A549 (cell line): ENCODE data around the gene ANKRD55. TPM values are rescaled to one million over a fixed set of nuclear protein-coding genes. Genes with fewer than 3 reads are reported as not detected.

ENCODE experiments used
- ATAC-seq, 2 experiments: fragments of 200-7000 bp in 1 of 2; fragments of >200 bp in 1 of 2; cut with Nextera tagmentation in 1 of 2; cut with Tn5 transposase in 1 of 2; 3 replicates each; pipeline versions ENCODE4 v1.8.0 to v1.9.1; 2018 to 2020; ENCODE audit warnings: mild to moderate bottlenecking in 1 of 2, moderate library complexity in 1 of 2
- CTCF ChIA-PET: fragments of 300-600 bp; sonication (Branson Sonifier 250); formaldehyde crosslinking; extraction: SDS; loops from one replicate; lab custom pipeline; 2021; ENCODE audit warnings: antibody characterized with exemption, inconsistent platforms; lab: Yijun Ruan, JAX
- POLR2A ChIA-PET: fragments of 350-600 bp; formaldehyde crosslinking; extraction: SDS; loops from one replicate; lab custom pipeline; 2021; ENCODE audit warnings: antibody characterized with exemption, inconsistent platforms; lab: Yijun Ruan, JAX
- DNase-seq, 2 experiments: peaks; one replicate each; pipeline versions ENCODE4 v3.0.0 to v3.0.0-alpha.2; 2011 to 2016; ENCODE audit warnings: low read depth in 1 of 2, low spot score in 1 of 2
- FAIRE-seq: peaks from 2 replicates; lab custom pipeline; 2011; peaks lifted over from hg19 to GRCh38; lab: Jason Lieb, UNC
- H3K27ac ChIP-seq, 2 experiments: fragments of >200 bp; sonication (Bioruptor Twin); formaldehyde crosslinking; 3 replicates each; pipeline ENCODE4 v1.5.1; 2016 to 2017
- H3K4me1 ChIP-seq: fragments of >200 bp; sonication (Bioruptor Twin); formaldehyde crosslinking; 3 replicates; pipeline ENCODE4 v1.6.1; 2016
- H3K4me2 ChIP-seq: fragments of >200 bp; sonication (Bioruptor Twin); formaldehyde crosslinking; 3 replicates; pipeline ENCODE4 v1.6.1; 2016
- H3K4me3 ChIP-seq: fragments of >200 bp; sonication (Bioruptor Twin); formaldehyde crosslinking; 3 replicates; pipeline ENCODE4 v1.5.1; 2016
- H3K9me3 ChIP-seq: fragments of >200 bp; sonication (Bioruptor Twin); formaldehyde crosslinking; 3 replicates; pipeline ENCODE4 v1.6.1; 2016
- BHLHE40 ChIP-seq: IDR thresholded peaks from 2 replicates; pipeline ENCODE4 v1.6.1; 2012; ENCODE audit warnings: low read depth, low read length, inconsistent platforms
- CBX2 ChIP-seq: fragments of 200-600 bp; sonication (generic); IDR thresholded peaks from 2 replicates; pipeline ENCODE4 v1.6.1; 2016; ENCODE audit warnings: low read depth, mild to moderate bottlenecking, borderline replicate concordance
- E2F6 ChIP-seq: IDR thresholded peaks from 2 replicates; pipeline ENCODE4 v1.6.1; 2012; ENCODE audit warnings: low read depth, borderline replicate concordance
- ELK1 ChIP-seq: fragments of 150-350 bp; IDR thresholded peaks from 2 replicates; pipeline ENCODE4 v1.6.1; 2014; ENCODE audit warnings: low read depth, mild to moderate bottlenecking, low read length
- FOSB ChIP-seq: fragments of 250-450 bp; sonication (Bioruptor Pico); IDR thresholded peaks from 2 replicates; pipeline ENCODE4 v1.5.0; 2020; ENCODE audit warnings: mild to moderate bottlenecking, moderate library complexity
- GATA3 ChIP-seq: IDR thresholded peaks from 2 replicates; pipeline ENCODE4 v1.6.1; 2012; ENCODE audit warnings: borderline replicate concordance
- HES2 ChIP-seq: fragments of >200 bp; sonication (Bioruptor Twin); formaldehyde crosslinking; IDR thresholded peaks from 2 replicates; pipeline ENCODE4 v1.6.1; 2016
- HEYL ChIP-seq: fragments of 250-450 bp; sonication (Bioruptor Pico); IDR thresholded peaks from 2 replicates; pipeline ENCODE4 v1.8.0; 2021; ENCODE audit warnings: mild to moderate bottlenecking, moderate library complexity
- HOXB5 ChIP-seq: fragments of 250-450 bp; sonication (Bioruptor Pico); IDR thresholded peaks from 2 replicates; pipeline ENCODE4 v1.5.0; 2020; ENCODE audit warnings: mild to moderate bottlenecking, moderate library complexity
- KDM5A ChIP-seq: fragments of 200-600 bp; sonication (generic); IDR thresholded peaks from 2 replicates; pipeline ENCODE4 v1.6.1; 2016; ENCODE audit warnings: antibody characterized with exemption, mild to moderate bottlenecking
- MAFK ChIP-seq: fragments of 450-650 bp; IDR thresholded peaks from 2 replicates; pipeline ENCODE4 v1.6.1; 2014; ENCODE audit not compliant: partially characterized antibody
- MAX ChIP-seq: IDR thresholded peaks from 2 replicates; pipeline ENCODE4 v1.6.1; 2012
- NPAS2 ChIP-seq: fragments of 250-450 bp; sonication (Bioruptor Pico); IDR thresholded peaks from 2 replicates; pipeline ENCODE4 v1.8.0; 2022; ENCODE audit warnings: mild to moderate bottlenecking, moderate library complexity, borderline replicate concordance
- NR3C1 ChIP-seq: fragments of >200 bp; sonication (Bioruptor Twin); formaldehyde crosslinking; IDR thresholded peaks from 3 replicates; pipeline ENCODE4 v1.6.1; 2017
- PBX3 ChIP-seq: IDR thresholded peaks from 2 replicates; pipeline ENCODE4 v1.6.1; 2012
- POLR2A ChIP-seq: IDR thresholded peaks from 2 replicates; pipeline ENCODE4 v1.6.1; 2012; ENCODE audit warnings: mild to moderate bottlenecking, low read length
- SREBF2 ChIP-seq: fragments of 450-650 bp; IDR thresholded peaks from 2 replicates; pipeline ENCODE4 v1.6.1; 2014; ENCODE audit warnings: mild to moderate bottlenecking, moderate library complexity
- TP53 ChIP-seq: fragments of 250-450 bp; sonication (Bioruptor Pico); IDR thresholded peaks from 2 replicates; pipeline ENCODE4 v1.5.0; 2021; ENCODE audit warnings: mild to moderate bottlenecking, moderate library complexity
- USF2 ChIP-seq: fragments of 450-650 bp; IDR thresholded peaks from 2 replicates; pipeline ENCODE4 v1.6.1; 2014; ENCODE audit warnings: antibody characterized with exemption
- WGBS: methylation state at CpG from one replicate; pipeline ENCODE4 v1.1.6; 2017; ENCODE audit errors: missing lambda C conversion rate; 5-methylcytosine and 5-hydroxymethylcytosine counted together
- polyA plus RNA-seq, 4 experiments: library from polyadenylated mRNA; depleted of rRNA in 3 of 4; stranded (reverse); fragments of >200 nt; fragmentation: RNase III in 1 of 4; extraction: RNeasy Plus Mini Kit Qiagen cat#74134 plus additional on column Dnase treatment in 1 of 4; gene quantifications; 2 replicates in 3 of 4; 3 replicates in 1 of 4; pipeline ENCODE4 v1.2.3, GENCODE V29; 2011 to 2017

ANKRD55 gene
- polyA plus RNA-seq, 2 of the 4 experiments (the other 2 are of a cell fraction): 0.10 to 0.30 TPM

- H3K27ac ChIP-seq: peak overlapping the region in 1 of 2 experiments; percentile 76; a peak in 2 of 6 replicates
- TF ChIP-seq CBX2 (no peak), HEYL (CRISPR knock-in tag) (no peak), E2F6 (no peak), NPAS2 (CRISPR knock-in tag) (no peak), NR3C1 (no peak), ELK1 (no peak), PBX3 (no peak), POLR2A (no peak), USF2 (no peak), FOSB (CRISPR knock-in tag) (no peak), MAFK (no peak)
- WGBS: 79% methylated on average over 7 of the region's 7 CpGs
- POLR2A ChIA-PET: no interaction called here
- no peak for DNase-seq
- no peak overlapping the region for H3K4me2 ChIP-seq
- CTCF ChIA-PET: interaction anchor here (1.0 to 1.8 kb wide), 2 partner anchors 8 to 33 kb away, joined by 3 to 10 read pairs; no protein-coding TSS in a partner anchor
- no peak overlapping the region for H3K4me3 ChIP-seq
- H3K9me3 ChIP-seq: no peaks in the 10 kb centered on the region
- FAIRE-seq: no peak
- no peak for ATAC-seq
- peaks cover 31% of the 10 kb centered on the region for H3K4me1 ChIP-seq
Observed at GRCh38 chr5:56278335-56278753, 45.2 kb upstream of the ANKRD55 start.

GRCh38 chr5:56277573-56277972, 44.4 kb upstream of the ANKRD55 start:
- H3K9me3 ChIP-seq: no peaks in the 10 kb centered on the region
- FAIRE-seq: no peak
- ChIA-PET POLR2A (no interaction called here), CTCF (interaction anchor here (0.7 to 1.6 kb wide), 4 partner anchors 13 to 624 kb away, joined by 3 to 11 read pairs (median 4); no protein-coding TSS in a partner anchor)
- no peak for DNase-seq
- no peak for TF ChIP-seq HOXB5 (CRISPR knock-in tag)
- no peak for TF ChIP-seq MAFK
- no peak for TF ChIP-seq CBX2
- no peak for TF ChIP-seq HES2
- no peak for TF ChIP-seq MAX
- peaks cover 24% of the 10 kb centered on the region for H3K4me1 ChIP-seq
- H3K4me2 ChIP-seq: no peak overlapping the region
- no peak for ATAC-seq
- 86% methylated on average over 2 of the region's 2 CpGs for WGBS
- H3K27ac ChIP-seq: no peak overlapping the region
- H3K4me3 ChIP-seq: no peak overlapping the region

- Histone ChIP-seq H3K27ac (0 out of 6 replicates have a peak overlapping the region, but pooled peaks of 1 of the 2 experiments have one; percentile 10), H3K9me3 (no peaks in the 10 kb centered on the region), H3K4me1 (peaks cover 18% of the 10 kb centered on the region), H3K4me3 (no peak overlapping the region), H3K4me2 (no peak overlapping the region)
- 86% methylated on average over 4 of the region's 4 CpGs for WGBS
- ATAC-seq: no peak
- TF ChIP-seq FOSB (CRISPR knock-in tag) (no peak), TP53 (no peak), GATA3 (no peak), HEYL (CRISPR knock-in tag) (no peak), KDM5A (no peak), BHLHE40 (no peak), SREBF2 (no peak)
- CTCF ChIA-PET: interaction anchor here (0.8 to 13.1 kb wide), 4 partner anchors 10 to 565 kb away, joined by 3 to 340 read pairs (median 56); no protein-coding TSS in a partner anchor
- POLR2A ChIA-PET: no interaction called here
- DNase-seq: no peak
- FAIRE-seq: no peak
Observed at GRCh38 chr5:56273376-56273955, 40.3 kb upstream of the ANKRD55 start.
